GM19438 (cell line): ENCODE data around the gene USP20.
A peak's percentile ranks its signal among the peaks of the same experiment; 100 is the strongest.

ENCODE experiments used
- ATAC-seq: cut with Tn5 transposase; IDR thresholded peaks from one replicate; pipeline ENCODE4 v1.9.1; 2021; ENCODE audit warnings: low read depth; ENCODE audit not compliant: unreplicated experiment

Gene USP20

DNA sequence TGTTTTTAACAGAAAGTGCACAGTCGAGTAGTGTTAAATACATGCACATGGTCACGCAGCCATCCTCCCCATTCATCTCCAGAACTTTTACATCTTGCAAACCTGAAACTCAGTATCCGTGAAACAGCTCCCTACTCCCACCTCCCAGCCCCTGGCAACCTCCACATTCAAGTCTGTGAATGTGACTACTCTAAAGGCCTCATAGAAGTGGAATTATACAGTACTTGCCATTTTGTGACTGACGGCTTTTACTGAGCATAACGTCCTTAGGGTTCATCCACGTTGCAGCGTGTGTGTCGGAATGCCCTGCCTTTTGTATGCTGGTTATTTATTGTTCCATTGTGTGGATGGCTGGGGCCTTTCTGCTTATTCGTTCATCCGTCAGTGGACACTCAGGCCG is 35.8 kb downstream of the USP20 start:
- no peak for ATAC-seq

DNA sequence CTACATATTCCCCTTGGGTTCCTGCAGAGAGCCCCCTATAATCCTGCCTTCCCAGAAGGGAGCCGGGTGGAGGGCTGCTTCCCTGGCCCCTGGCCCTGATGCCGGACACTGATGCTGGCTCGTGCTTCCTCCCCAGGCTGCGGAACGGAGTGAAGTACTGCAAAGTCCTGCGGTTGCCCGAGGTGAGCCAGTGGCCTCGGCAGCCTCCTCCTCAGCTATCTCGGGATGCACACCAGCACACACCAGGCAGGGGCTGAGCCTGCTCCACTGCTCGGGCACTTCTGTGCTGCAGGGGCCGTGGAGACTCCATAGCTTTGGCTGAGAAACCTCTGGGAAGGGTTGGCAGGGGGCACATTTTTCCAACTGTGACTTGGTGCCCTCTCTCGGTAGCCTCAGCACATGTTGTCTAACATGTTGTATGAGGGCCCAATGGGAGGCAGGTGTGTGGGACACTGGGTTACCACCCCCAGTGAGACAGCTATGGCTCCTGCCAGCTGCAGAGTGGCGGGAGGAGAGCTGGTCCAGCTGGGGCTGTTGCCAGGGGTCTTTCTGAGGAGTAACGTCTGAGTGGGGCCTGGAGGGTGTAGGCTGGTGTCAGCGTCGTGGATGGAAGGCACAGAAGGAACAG is 38.4 kb downstream of the USP20 start:
- no peak for ATAC-seq

GRCh38 chr9:129874261-129875101 is 39.2 kb downstream of the USP20 start:
- no peak for ATAC-seq

DNA sequence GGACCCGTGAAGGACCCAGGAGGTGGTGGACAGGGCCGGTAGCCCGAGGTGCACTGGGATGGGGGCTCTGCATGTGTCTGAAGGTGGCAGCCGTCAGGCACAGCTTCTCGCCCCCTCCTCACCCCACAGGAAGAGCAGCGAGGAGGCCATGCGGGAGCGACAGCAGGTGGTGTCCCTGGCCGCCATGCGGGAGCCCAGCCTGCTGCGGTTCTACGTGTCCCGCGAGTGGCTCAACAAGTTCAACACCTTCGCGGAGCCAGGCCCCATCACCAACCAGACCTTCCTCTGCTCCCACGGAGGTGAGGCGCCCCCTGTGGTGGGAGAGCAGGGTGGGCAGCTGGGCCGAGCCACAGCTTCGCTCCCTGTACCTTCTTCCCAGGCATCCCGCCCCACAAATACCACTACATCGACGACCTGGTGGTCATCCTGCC is 39.9 kb downstream of the USP20 start:
- ATAC-seq, result no peak

- ATAC-seq, result no peak
These were observed 40.6 kb downstream of the USP20 start for GRCh38 chr9:129875687-129876395.

- no peak for ATAC-seq
These were observed 41.6 kb downstream of the USP20 start for GRCh38 chr9:129876815-129877214.

- ATAC-seq, result no peak
These were observed 43.0 kb downstream of the USP20 start for GRCh38 chr9:129878291-129878690.

- ATAC-seq, result no peak
These were observed 43.9 kb downstream of the USP20 start for GRCh38 chr9:129879103-129879699.

DNA sequence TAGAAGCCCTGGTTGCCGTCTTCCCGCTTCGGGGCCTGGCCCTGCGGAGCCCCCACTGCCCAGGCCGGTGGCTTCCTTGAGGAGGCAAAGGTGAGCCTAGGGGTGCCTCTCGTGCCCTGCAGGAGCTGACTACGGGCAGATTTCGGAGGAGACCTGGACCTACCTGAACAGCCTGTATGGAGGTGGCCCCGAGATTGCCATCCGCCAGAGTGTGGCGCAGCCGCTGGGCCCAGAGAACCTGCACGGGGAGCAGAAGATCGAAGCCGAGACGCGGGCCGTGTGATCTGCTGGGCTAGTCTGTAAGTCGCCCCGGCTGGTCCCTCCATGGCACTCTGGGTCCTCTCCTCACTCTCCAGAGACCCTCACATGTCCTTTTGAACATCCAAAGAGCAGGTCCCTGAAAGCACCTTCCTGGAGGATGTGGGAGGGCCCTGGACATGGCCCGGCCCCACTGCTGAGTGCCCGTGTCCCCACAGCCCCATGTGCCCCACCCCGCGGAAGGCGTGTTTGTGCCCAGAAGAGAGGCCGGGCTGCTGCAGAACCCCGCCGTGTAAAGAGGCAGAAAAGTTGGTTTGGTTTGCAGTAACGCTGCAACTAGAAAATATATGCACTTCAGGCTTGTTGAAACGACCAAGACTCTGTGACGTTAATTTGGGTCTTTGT is 44.9 kb downstream of the USP20 start:
- no peak for ATAC-seq

DNA sequence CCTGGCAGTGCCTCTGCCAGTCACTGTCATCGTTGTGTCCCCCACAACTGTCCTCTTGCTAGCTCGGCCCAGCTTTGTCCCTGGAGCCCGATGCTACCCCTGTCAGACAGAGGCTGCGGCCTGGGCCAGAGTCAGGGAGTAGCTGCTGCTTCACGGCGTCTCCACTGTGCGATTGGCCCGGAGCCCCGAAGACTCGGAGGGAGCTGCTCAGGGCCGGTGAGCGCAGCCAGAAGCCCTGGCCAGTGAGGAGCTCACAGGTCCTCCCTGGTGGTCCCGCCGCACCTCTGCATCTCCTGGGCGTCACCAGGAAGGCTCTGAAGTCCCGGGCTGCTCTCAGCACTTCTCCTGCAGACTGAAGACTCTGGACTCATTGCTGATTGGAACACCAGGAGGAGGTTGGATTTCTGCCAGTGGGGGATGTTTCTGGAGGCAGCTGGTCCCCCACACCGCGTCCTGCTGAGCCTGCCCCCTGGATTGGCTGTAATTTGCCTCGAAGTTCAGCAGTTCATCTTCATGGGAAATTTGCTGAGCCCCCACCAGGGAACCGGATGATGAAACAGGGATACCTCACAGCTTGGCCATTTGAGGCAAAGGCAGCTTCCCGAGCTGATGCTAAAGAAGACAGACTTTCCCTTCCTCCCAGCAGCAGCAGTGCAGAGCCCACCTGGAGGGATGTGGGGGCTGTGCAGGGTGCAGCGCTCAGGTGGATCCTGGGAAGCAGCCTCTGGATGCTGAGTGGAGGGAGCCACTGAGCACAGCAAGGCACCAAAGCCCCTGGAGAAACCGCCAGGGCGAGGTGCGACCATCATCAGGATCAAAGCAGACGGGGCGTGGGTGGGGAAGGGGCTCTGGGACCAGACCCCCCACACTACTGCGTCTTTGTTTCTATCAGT is 45.6 kb downstream of the USP20 start:
- ATAC-seq, result no peak

GRCh38 chr9:129881547-129882324 is 46.5 kb downstream of the USP20 start:
- no peak for ATAC-seq

DNA sequence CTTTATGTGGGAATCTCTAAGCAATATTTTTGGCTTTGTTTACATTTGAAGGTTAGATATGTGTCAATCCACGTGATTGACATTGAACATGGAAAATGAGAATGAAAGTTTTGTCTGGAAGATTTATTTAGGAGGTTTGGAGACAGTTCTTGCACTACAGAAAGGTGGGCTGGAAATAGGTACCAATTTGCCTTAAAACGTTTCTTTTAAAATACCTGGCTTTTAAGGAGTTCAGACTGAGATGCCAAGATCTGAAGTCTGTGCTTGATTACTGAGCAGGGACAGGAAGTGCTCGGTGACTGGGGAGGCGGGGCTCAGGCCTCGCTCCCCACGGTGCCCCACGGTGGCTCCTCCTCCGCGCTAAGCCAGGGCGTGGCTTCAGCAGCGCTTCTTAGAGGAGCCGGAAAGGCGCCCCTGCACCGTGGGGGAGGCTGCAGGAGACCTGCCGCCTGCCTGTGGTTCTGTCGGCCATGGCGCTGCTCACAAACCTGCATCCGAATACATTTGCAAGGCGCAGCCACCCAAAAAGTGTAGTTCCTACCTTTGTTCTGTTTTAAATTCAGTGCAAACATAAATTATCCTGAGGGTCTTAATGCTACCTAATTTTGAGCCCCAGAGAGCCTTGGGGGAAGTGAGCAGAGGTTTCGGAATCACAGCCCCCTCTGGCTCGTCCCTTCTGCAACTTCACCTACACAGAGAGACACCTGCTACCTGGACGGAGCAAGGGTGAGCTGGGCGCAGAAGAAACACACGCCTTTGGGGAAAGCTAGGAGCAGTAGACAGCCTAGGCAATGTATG is 49.2 kb downstream of the USP20 start:
- peak; percentile 35 for ATAC-seq

DNA sequence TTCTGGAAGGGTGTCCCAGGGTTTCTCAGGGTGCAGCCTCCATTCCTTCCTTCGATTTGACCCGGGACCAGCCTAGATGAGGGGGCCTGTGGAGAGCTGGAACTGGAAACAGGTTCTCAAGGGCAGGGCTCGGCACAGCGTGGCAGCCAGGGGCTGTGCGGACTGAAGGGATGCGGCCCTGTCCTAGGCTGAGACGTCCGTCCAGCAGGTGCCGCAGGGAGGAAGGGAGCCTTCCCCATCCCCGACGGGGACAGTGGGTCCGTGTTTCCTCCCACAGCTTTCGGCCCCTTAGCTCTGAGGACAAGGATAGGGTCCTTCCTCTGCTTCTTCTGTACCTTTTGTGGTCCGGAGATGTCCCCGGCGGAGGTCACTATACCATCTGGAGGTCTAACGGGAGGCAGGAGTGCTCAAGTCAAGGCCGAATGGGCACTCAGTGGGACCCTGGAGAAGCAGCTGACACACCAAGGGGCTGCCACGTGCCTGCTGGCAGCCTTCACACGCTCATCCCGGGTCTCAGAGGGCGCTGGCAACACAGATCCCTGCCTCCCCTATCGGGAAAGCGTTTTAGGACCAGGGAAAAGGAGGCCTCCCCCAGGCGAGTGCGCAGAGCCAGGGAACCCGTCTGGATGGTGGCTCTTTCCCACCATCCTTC is 49.9 kb downstream of the USP20 start:
- ATAC-seq, result no peak

- ATAC-seq, result peak; percentile 24
These were observed 50.4 kb downstream of the USP20 start for GRCh38 chr9:129885670-129886106.

- no peak for ATAC-seq
These were observed 51.2 kb downstream of the USP20 start for GRCh38 chr9:129886226-129887174.
